ENCODE measurements around the gene SCN4A.

Gene SCN4A

DNA sequence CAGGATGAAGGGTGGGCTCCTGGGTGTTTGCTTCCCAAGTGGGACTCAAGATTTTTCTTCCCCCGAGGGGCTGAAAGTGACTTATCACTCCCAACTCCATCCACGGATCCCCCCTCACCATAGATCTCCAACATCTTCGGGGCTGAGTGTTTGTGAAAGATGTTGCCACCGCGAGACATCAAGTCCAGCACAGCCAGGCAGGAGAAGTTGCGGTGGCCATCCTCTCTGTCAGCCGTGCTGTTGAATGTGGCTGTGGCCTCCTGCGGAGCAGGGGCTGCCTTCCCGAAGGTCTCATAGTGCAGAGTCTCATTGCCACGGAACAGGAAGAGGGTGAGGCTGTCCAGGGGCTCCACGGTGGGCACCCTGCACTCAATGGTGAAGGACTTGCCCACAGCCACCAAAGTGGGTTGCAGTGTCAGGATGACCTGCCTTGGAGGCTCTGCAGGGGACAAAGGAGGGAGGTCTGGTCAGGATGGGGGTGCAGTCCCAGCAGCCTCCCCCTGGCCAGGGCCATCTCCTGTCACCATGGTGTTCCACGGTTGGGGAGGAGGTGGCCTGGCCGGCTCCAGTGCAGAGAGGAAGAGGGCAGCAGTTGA is 30.9 kb upstream of the SCN4A start:
- Histone ChIP-seq H3K27ac (no peak overlapping the region), H3K4me3 (no peak overlapping the region)

GRCh38 chr17:64002658-64003525 is 30.2 kb upstream of the SCN4A start:
- Histone ChIP-seq H3K27ac (peak overlapping the region in 3 of 21 experiments; percentile 25 to 60 (median 53)), H3K4me3 (no peak overlapping the region)

- Histone ChIP-seq H3K4me3 (no peak overlapping the region), H3K27ac (peak overlapping the region in 12 of 21 experiments; percentile 3 to 65 (median 52))
Measured at GRCh38 chr17:64001763-64002529, 29.2 kb upstream of the SCN4A start.

- peak overlapping the region in 9 of 21 experiments; percentile 3 to 65 (median 47) for H3K27ac ChIP-seq
Measured at GRCh38 chr17:64001091-64001579, 28.4 kb upstream of the SCN4A start.

DNA sequence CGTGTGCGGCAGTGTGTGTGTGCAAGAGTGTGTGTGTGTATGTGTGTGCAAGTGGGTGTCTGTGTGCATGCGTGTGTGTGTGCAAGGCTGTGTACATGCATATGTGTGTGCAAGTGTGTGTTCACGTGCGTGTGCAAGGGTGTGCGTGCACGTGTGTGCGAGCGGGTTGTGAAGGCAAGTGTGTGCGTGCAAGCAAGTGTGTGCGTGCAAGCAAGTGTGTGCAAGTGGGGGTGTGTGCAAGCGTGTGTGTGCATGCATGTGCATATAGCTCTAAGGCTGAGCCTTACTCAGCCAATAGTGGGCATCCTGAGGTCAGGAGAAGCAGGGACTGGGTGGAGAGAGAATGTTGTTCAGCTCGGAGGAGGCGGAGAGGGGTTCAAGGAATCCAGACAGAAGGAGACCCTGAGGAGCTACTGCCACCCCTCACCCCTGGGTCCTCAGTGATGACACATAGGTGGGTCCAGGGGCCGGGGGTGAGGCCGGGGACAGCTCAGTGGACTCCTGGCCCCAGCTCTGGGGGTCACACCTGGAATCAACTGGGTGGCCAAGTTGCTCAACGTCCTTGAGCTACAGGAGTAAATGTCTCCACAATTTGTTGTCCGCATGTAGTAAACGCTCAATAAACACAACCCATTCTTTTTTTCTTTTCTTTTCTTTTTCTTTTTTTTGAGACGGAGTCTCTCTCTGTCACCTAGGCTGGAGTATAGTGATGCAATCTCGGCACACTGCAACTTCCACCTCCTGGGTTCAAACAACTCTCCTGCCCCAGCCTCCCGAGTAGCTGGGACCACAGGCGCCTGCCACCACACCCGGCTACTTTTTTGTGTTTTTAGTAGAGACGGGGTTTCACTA is 27.2 kb upstream of the SCN4A start:
- no peak overlapping the region for H3K27ac ChIP-seq
- no peak overlapping the region for H3K4me3 ChIP-seq

More at GRCh38 chr17:64001091-64001579, 28.4 kb upstream of the SCN4A start:
- H3K4me3 ChIP-seq = no peak overlapping the region

GRCh38 chr17:63998721-63999679 is 26.3 kb upstream of the SCN4A start:
- H3K27ac ChIP-seq = peak overlapping the region in 8 of 21 experiments; percentile 8 to 72 (median 34)
- peak overlapping the region; percentile 36 to 53 (median 42) for H3K4me3 ChIP-seq

GRCh38 chr17:63998050-63998720 is 25.5 kb upstream of the SCN4A start, which contains the start of gene PRR29:
Gene PRR29, plus strand, starts transcription at chr17:63998351. Its CDS starts 14 bp downstream, at chr17:63998365.
- Histone ChIP-seq H3K27ac (peak within 1 kb of the TSS in 8 of 21 experiments; percentile 8 to 72 (median 38)), H3K4me3 (peak within 1 kb of the TSS; percentile 36 to 53 (median 42))

GRCh38 chr17:63997341-63998048 is 24.8 kb upstream of the SCN4A start:
- peak overlapping the region in 6 of 21 experiments; percentile 8 to 72 (median 42) for H3K27ac ChIP-seq

GRCh38 chr17:63996430-63997182 is 23.9 kb upstream of the SCN4A start:
- no peak overlapping the region for H3K4me3 ChIP-seq

More at GRCh38 chr17:63997341-63998048, 24.8 kb upstream of the SCN4A start:
- peak overlapping the region; percentile 36 to 53 (median 42) for H3K4me3 ChIP-seq

GRCh38 chr17:63995626-63996025 is 22.9 kb upstream of the SCN4A start:
- Histone ChIP-seq H3K27ac (no peak overlapping the region), H3K4me3 (no peak overlapping the region)

More at GRCh38 chr17:63996430-63997182, 23.9 kb upstream of the SCN4A start:
- H3K27ac ChIP-seq = peak overlapping the region in 1 of 21 experiments; percentile 36

- Histone ChIP-seq H3K4me3 (no peak overlapping the region), H3K27ac (no peak overlapping the region)
Measured at GRCh38 chr17:63993368-63993985, 20.8 kb upstream of the SCN4A start.

- H3K27ac ChIP-seq = no peak overlapping the region
- H3K4me3 ChIP-seq = no peak overlapping the region
Measured at GRCh38 chr17:63991611-63992010, 18.9 kb upstream of the SCN4A start.

DNA sequence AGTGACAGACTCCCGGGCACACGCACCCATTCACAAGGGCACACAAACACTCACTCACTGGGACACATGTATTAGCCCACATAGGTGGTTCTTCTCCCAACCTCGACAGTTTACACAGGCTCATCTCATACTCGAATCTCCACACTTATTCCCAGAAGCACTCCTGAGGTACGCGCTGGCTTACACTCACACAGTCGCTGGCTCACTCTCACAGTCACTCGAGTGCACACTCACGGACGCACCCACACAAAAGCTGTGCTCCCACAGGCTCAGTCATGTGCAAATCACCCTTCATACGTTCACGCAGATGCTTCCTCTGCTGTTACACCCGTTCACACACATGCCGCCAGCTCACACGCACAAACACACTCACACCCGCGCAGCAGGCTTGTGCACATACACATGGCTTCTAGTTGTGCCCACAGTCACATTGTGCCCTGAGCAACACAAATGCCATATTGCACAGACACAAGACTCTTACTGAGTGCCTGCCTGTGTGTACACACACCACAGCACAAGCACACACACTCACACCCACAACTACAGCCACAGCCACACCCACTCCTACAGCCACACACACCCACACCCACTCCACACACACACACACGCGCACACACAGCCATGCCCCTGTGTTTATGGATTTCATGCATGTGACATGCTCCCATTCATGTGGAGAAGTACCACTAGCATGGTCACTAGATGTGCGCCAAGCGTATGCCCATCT is 17.1 kb upstream of the SCN4A start:
- H3K4me3 ChIP-seq = no peak overlapping the region
- no peak overlapping the region for H3K27ac ChIP-seq

- no peak overlapping the region for H3K4me3 ChIP-seq
- H3K27ac ChIP-seq = no peak overlapping the region
Measured at GRCh38 chr17:63988741-63989621, 16.3 kb upstream of the SCN4A start.
